SU-DHL-6 (cell line): ENCODE data around the gene GALNT17.

Experiments
- H2AFZ ChIP-seq: fragments of 200-600 bp; sonication (generic); 2 replicates; pipeline ENCODE4 v1.6.1; 2014; ENCODE audit warnings: low read depth, mild to moderate bottlenecking, moderate library complexity, mixed read lengths, antibody characterized with exemption, low read length; ENCODE audit not compliant: severe bottlenecking
- H3F3A ChIP-seq: fragments of 200-600 bp; shearing (Covaris generic); 2 replicates; pipeline ENCODE4 v1.6.0; 2016; ENCODE audit warnings: antibody characterized with exemption, mild to moderate bottlenecking; ENCODE audit not compliant: insufficient read depth
- H3K27ac ChIP-seq: fragments of 200-600 bp; sonication (generic); 2 replicates; pipeline ENCODE4 v1.5.1; 2016; ENCODE audit warnings: low read depth, mild to moderate bottlenecking, low read length, moderate library complexity, mixed read lengths
- H3K27me3 ChIP-seq: fragments of 200-600 bp; sonication (generic), shearing (Covaris generic); 2 replicates; pipeline ENCODE4 v1.6.0; 2014; ENCODE audit warnings: mild to moderate bottlenecking, low read length
- H3K36me3 ChIP-seq: fragments of 200-600 bp; sonication (generic); 2 replicates; pipeline ENCODE4 v1.6.1; 2014; ENCODE audit warnings: mild to moderate bottlenecking, low read length, mixed read lengths
- H3K4me2 ChIP-seq: fragments of 300-600, 200-600 bp; shearing (Covaris generic), sonication (generic); 2 replicates; pipeline ENCODE4 v1.6.0; 2014; ENCODE audit warnings: low read length, low read depth, mild to moderate bottlenecking; ENCODE audit not compliant: poor library complexity, severe bottlenecking
- H3K4me3 ChIP-seq: fragments of 200-600 bp; sonication (generic); 2 replicates; pipeline ENCODE4 v1.5.1; 2014; ENCODE audit warnings: antibody characterized with exemption, low read length, mild to moderate bottlenecking, mixed read lengths; ENCODE audit not compliant: insufficient read depth, poor library complexity, severe bottlenecking
- H3K79me2 ChIP-seq: fragments of 200-600 bp; sonication (generic); 2 replicates; pipeline ENCODE4 v1.6.1; 2014; ENCODE audit warnings: mild to moderate bottlenecking, low read length, moderate library complexity; ENCODE audit not compliant: insufficient read depth
- H3K9ac ChIP-seq: fragments of 200-600 bp; sonication (generic); 2 replicates; pipeline ENCODE4 v1.7.0; 2014; ENCODE audit warnings: mild to moderate bottlenecking, low read length
- H3K9me2 ChIP-seq: fragments of 200-600 bp; sonication (generic); replicated peaks from 2 replicates; pipeline ENCODE4 v1.6.1; 2014; ENCODE audit warnings: low read length; ENCODE audit not compliant: insufficient read depth
- H3K9me3 ChIP-seq: fragments of 200-600 bp; sonication (generic); 2 replicates; pipeline ENCODE4 v1.6.1; 2014; ENCODE audit warnings: low read length, mixed read lengths; ENCODE audit not compliant: insufficient read depth
- H4K20me1 ChIP-seq: fragments of 200-600 bp; sonication (generic); 2 replicates; pipeline ENCODE4 v1.6.1; 2014; ENCODE audit warnings: low read depth, mild to moderate bottlenecking, antibody characterized with exemption, low read length, moderate library complexity, mixed read lengths
- EZH2phosphoT487 ChIP-seq: fragments of 200-600 bp; sonication (generic), shearing (Covaris generic); conservative IDR thresholded peaks from 2 replicates; pipeline ENCODE4 v1.6.1; 2018; ENCODE audit warnings: mild to moderate bottlenecking, antibody characterized with exemption, low read length, moderate library complexity, mixed read lengths
- TF ChIP-seq, protein P1 (sequence below): fragments of 200-600 bp; sonication (generic); IDR thresholded peaks from one replicate; pipeline ENCODE4 v1.5.1; 2017; ENCODE audit warnings: antibody characterized with exemption, mild to moderate bottlenecking, low read length, moderate library complexity; ENCODE audit not compliant: insufficient read depth, poor library complexity, severe bottlenecking

Gene GALNT17

GRCh38 chr7:71286924-71287323, 155.0 kb downstream of the GALNT17 start:
- H3K79me2 ChIP-seq, result no peaks in the 10 kb centered on the region

GRCh38 chr7:71290452-71290851, 158.5 kb downstream of the GALNT17 start:
- TF ChIP-seq, protein P1, sequence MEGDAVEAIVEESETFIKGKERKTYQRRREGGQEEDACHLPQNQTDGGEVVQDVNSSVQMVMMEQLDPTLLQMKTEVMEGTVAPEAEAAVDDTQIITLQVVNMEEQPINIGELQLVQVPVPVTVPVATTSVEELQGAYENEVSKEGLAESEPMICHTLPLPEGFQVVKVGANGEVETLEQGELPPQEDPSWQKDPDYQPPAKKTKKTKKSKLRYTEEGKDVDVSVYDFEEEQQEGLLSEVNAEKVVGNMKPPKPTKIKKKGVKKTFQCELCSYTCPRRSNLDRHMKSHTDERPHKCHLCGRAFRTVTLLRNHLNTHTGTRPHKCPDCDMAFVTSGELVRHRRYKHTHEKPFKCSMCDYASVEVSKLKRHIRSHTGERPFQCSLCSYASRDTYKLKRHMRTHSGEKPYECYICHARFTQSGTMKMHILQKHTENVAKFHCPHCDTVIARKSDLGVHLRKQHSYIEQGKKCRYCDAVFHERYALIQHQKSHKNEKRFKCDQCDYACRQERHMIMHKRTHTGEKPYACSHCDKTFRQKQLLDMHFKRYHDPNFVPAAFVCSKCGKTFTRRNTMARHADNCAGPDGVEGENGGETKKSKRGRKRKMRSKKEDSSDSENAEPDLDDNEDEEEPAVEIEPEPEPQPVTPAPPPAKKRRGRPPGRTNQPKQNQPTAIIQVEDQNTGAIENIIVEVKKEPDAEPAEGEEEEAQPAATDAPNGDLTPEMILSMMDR, result no peak
- TF ChIP-seq EZH2phosphoT487, result no peak
- H3K4me3 ChIP-seq, result no peak overlapping the region
- H3K27ac ChIP-seq, result no peak overlapping the region
- H3K27me3 ChIP-seq, result no peaks in the 10 kb centered on the region
- H3K9ac ChIP-seq, result no peak overlapping the region
- H3K79me2 ChIP-seq, result no peaks in the 10 kb centered on the region
- no peaks in the 10 kb centered on the region for H3F3A ChIP-seq
- no peak overlapping the region for H3K4me2 ChIP-seq
- H3K9me3 ChIP-seq, result no peaks in the 10 kb centered on the region
- no peaks in the 10 kb centered on the region for H3K36me3 ChIP-seq
- H3K9me2 ChIP-seq, result no peaks in the 10 kb centered on the region
- no peaks in the 10 kb centered on the region for H4K20me1 ChIP-seq
- no peak overlapping the region for H2AFZ ChIP-seq

More at GRCh38 chr7:71286924-71287323, 155.0 kb downstream of the GALNT17 start:
- no peaks in the 10 kb centered on the region for H3K9me2 ChIP-seq
- no peaks in the 10 kb centered on the region for H3F3A ChIP-seq
- H3K4me2 ChIP-seq, result no peak overlapping the region
- TF ChIP-seq, protein P1, result no peak
- TF ChIP-seq EZH2phosphoT487, result no peak
- H3K27ac ChIP-seq, result no peak overlapping the region
- no peaks in the 10 kb centered on the region for H3K36me3 ChIP-seq
- H3K9ac ChIP-seq, result no peak overlapping the region
- H2AFZ ChIP-seq, result no peak overlapping the region
- H3K27me3 ChIP-seq, result no peaks in the 10 kb centered on the region
- no peaks in the 10 kb centered on the region for H3K9me3 ChIP-seq
- H4K20me1 ChIP-seq, result no peaks in the 10 kb centered on the region
- no peak overlapping the region for H3K4me3 ChIP-seq

DNA sequence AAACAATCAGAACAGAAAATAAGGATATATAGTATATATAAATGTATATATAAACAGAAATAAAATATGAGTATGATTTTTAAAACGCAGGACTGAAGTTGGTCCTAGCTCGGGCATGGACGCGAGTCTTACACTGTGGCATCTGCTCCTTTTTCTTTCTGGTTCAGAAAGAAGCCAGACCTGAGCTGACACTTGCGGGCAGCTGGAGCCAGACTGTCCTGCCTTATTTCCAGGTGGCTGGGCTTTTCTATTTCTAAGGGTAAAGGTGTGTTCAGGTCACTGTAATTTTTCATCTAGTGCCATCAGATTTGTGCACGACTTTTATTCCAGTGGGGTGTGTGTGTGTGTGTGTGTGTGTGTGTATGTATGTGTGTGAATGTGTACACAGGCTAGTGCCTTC, 166.4 kb downstream of the GALNT17 start:
- Histone ChIP-seq H3K9me3 (0 out of 2 replicates have a peak, but pooled peaks cover 5% of the 10 kb centered on the region), H3K36me3 (no peaks in the 10 kb centered on the region), H2AFZ (no peak overlapping the region), H3K9me2 (no peaks in the 10 kb centered on the region), H3K4me2 (no peak overlapping the region), H3K27me3 (no peaks in the 10 kb centered on the region), H3K79me2 (no peaks in the 10 kb centered on the region), H3K9ac (no peak overlapping the region), H4K20me1 (no peaks in the 10 kb centered on the region), H3K4me3 (no peak overlapping the region), H3F3A (no peaks in the 10 kb centered on the region), H3K27ac (no peak overlapping the region)
- TF ChIP-seq, protein P1, result no peak
- no peak for TF ChIP-seq EZH2phosphoT487
